NCI-H2227 (cell line): ENCODE results near the gene ATOH8.

Experiments
- DNase-seq: peaks from one replicate; lab custom pipeline; 2025; ENCODE audit not compliant: unreplicated experiment; lab: John Stamatoyannopoulos, UW

The ATOH8 gene

GRCh38 chr2:85785027-85785822 lies 31.4 kb downstream of the ATOH8 start:
- no peak for DNase-seq

GRCh38 chr2:85785871-85786270 lies 32.1 kb downstream of the ATOH8 start:
- DNase-seq: no peak

- no peak for DNase-seq
Measured at GRCh38 chr2:85786444-85786843, 32.7 kb downstream of the ATOH8 start.

- no peak for DNase-seq
Measured at GRCh38 chr2:85786865-85787264, 33.1 kb downstream of the ATOH8 start.

GRCh38 chr2:85787282-85787980 lies 33.6 kb downstream of the ATOH8 start:
- no peak for DNase-seq

- DNase-seq: no peak
Measured at GRCh38 chr2:85787981-85788340, 34.2 kb downstream of the ATOH8 start.

- DNase-seq: no peak
Measured at GRCh38 chr2:85788603-85789002, 34.8 kb downstream of the ATOH8 start.

- no peak for DNase-seq
Measured at GRCh38 chr2:85789271-85789670, 35.5 kb downstream of the ATOH8 start.

GRCh38 chr2:85790032-85790431 lies 36.2 kb downstream of the ATOH8 start:
- DNase-seq: no peak

GRCh38 chr2:85790499-85791188 lies 36.9 kb downstream of the ATOH8 start:
- no peak for DNase-seq

- no peak for DNase-seq
Measured at GRCh38 chr2:85791704-85792565, 38.1 kb downstream of the ATOH8 start.

- no peak for DNase-seq
Measured at GRCh38 chr2:85792783-85793441, 39.1 kb downstream of the ATOH8 start.

GRCh38 chr2:85793584-85793983 lies 39.8 kb downstream of the ATOH8 start:
- DNase-seq: no peak

- DNase-seq: no peak
Measured at GRCh38 chr2:85794038-85794441, 40.2 kb downstream of the ATOH8 start.

- no peak for DNase-seq
Measured at GRCh38 chr2:85794491-85795121, 40.8 kb downstream of the ATOH8 start.

GRCh38 chr2:85795331-85796045 lies 41.7 kb downstream of the ATOH8 start:
- DNase-seq: no peak

GRCh38 chr2:85796046-85796340 lies 42.2 kb downstream of the ATOH8 start:
- no peak for DNase-seq

GRCh38 chr2:85796341-85797262 lies 42.8 kb downstream of the ATOH8 start:
- no peak for DNase-seq

- no peak for DNase-seq
Measured at GRCh38 chr2:85797263-85797660, 43.5 kb downstream of the ATOH8 start.
